Calu3 (cell line): ENCODE measurements around the gene PCNT. TPM values are rescaled to one million over a fixed set of nuclear protein-coding genes. Genes with fewer than 3 reads are reported as not detected.

Source experiments
- BruUV-seq: library from RNA; stranded (reverse); fragments of 400-500 nt; replicated peaks from 2 replicates; lab custom pipeline; 2021; lab: Mats Ljungman, UMichigan
- CTCF ChIA-PET: fragments of 300-600 bp; sonication (Branson Sonifier 250); formaldehyde crosslinking; loops from one replicate; lab custom pipeline; 2022; ENCODE audit warnings: antibody characterized with exemption; lab: Charles Lee
- DNase-seq: peaks from one replicate; pipeline ENCODE4 v3.0.0; 2022
- H3K27ac Mint-ChIP-seq: one replicate; pipeline ENCODE4 v1.8.0; 2022; ENCODE audit warnings: mixed read lengths; ENCODE audit not compliant: unreplicated experiment
- H3K27me3 Mint-ChIP-seq: one replicate; pipeline ENCODE4 v1.8.0; 2022; ENCODE audit warnings: mixed read lengths; ENCODE audit not compliant: unreplicated experiment
- H3K36me3 Mint-ChIP-seq: one replicate; pipeline ENCODE4 v1.8.0; 2022; ENCODE audit warnings: mild to moderate bottlenecking, moderate library complexity, mixed read lengths; ENCODE audit not compliant: insufficient read depth, unreplicated experiment
- H3K4me1 Mint-ChIP-seq: one replicate; pipeline ENCODE4 v1.8.0; 2022; ENCODE audit warnings: mild to moderate bottlenecking, low read depth, mixed read lengths; ENCODE audit not compliant: unreplicated experiment
- H3K4me3 Mint-ChIP-seq: one replicate; pipeline ENCODE4 v1.8.0; 2022; ENCODE audit warnings: mild to moderate bottlenecking, low read depth, moderate library complexity, mixed read lengths; ENCODE audit not compliant: unreplicated experiment
- H3K9me3 Mint-ChIP-seq: one replicate; pipeline ENCODE4 v1.8.0; 2022; ENCODE audit warnings: low read depth, mixed read lengths; ENCODE audit not compliant: unreplicated experiment
- CTCF ChIP-seq: fragments of 200-600 bp; IDR thresholded peaks from one replicate; pipeline ENCODE4 v1.8.0; 2022; ENCODE audit warnings: antibody characterized with exemption; ENCODE audit not compliant: unreplicated experiment
- intact Hi-C: fragments of 100-400 bp; cut with micrococcal nuclease; formaldehyde crosslinking; loops from one replicate; pipeline ENCODE4 v1.10.0; 2022; ENCODE audit not compliant: unreplicated experiment
- total RNA-seq: library from RNA; stranded (reverse); gene quantifications from 2 replicates; pipeline ENCODE4 v1.2.3, GENCODE V29; 2022

The PCNT gene
- total RNA-seq, 1 experiment from 2014 or later, result 32.2 TPM

- intact Hi-C loops, result no loop called here
- Mint-ChIP-seq H3K4me3 (no peak overlapping the region), H3K9me3 (no peaks in the 10 kb centered on the region), H3K36me3 (peaks cover 20% of the 10 kb centered on the region), H3K27ac (no peak overlapping the region), H3K4me1 (no peaks in the 10 kb centered on the region), H3K27me3 (no peaks in the 10 kb centered on the region)
- DNase-seq, result no peak
- no peak for TF ChIP-seq CTCF
- no TSS peak for BruUV-seq
- CTCF ChIA-PET, result no interaction called here
Measured at GRCh38 chr21:46344219-46344915, 20.4 kb downstream of the PCNT start.

GRCh38 chr21:46345861-46346260, 21.9 kb downstream of the PCNT start:
- no peak overlapping the region for H3K27ac Mint-ChIP-seq
- H3K36me3 Mint-ChIP-seq, result peaks cover 25% of the 10 kb centered on the region
- intact Hi-C loops, result no loop called here
- CTCF ChIA-PET, result no interaction called here
- TF ChIP-seq CTCF, result no peak
- DNase-seq, result no peak
- H3K4me1 Mint-ChIP-seq, result no peaks in the 10 kb centered on the region
- no peak overlapping the region for H3K4me3 Mint-ChIP-seq
- H3K27me3 Mint-ChIP-seq, result no peaks in the 10 kb centered on the region
- no peaks in the 10 kb centered on the region for H3K9me3 Mint-ChIP-seq
- BruUV-seq, result no TSS peak

GRCh38 chr21:46346296-46347202, 22.6 kb downstream of the PCNT start:
- Mint-ChIP-seq H3K9me3 (no peaks in the 10 kb centered on the region), H3K27me3 (no peaks in the 10 kb centered on the region), H3K36me3 (peaks cover 25% of the 10 kb centered on the region), H3K27ac (no peak overlapping the region), H3K4me1 (no peaks in the 10 kb centered on the region), H3K4me3 (no peak overlapping the region)
- BruUV-seq, result no TSS peak
- no peak for TF ChIP-seq CTCF
- DNase-seq, result no peak
- CTCF ChIA-PET, result interaction anchor here (0.9 kb wide), 1 partner anchor 78 kb away, joined by 7 read pairs; no protein-coding TSS in a partner anchor
- intact Hi-C loops, result no loop called here

DNA sequence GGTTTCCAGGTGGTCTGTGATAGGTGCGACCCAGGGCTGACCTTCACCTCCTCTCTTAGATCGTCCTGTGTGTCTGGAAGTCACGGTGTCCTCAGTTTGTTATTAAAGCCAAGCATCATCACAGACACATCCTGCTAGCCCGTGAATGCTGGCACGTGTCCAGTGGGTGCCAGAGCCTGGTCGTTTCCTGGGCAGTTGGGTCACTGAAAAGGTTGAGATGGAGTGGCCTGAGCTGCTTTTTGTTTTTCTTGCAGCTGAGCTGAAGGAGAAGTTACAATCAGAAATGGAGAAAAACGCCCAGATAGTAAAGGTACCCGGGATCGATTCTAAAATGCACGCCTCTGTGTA, 23.2 kb downstream of the PCNT start:
- DNase-seq, result no peak
- H3K27ac Mint-ChIP-seq, result no peak overlapping the region
- no peak for TF ChIP-seq CTCF
- BruUV-seq, result no TSS peak
- no peaks in the 10 kb centered on the region for H3K27me3 Mint-ChIP-seq
- peaks cover 25% of the 10 kb centered on the region for H3K36me3 Mint-ChIP-seq
- H3K9me3 Mint-ChIP-seq, result no peaks in the 10 kb centered on the region
- no peaks in the 10 kb centered on the region for H3K4me1 Mint-ChIP-seq
- no peak overlapping the region for H3K4me3 Mint-ChIP-seq
- CTCF ChIA-PET, result interaction anchor here (0.9 kb wide), 1 partner anchor 78 kb away, joined by 7 read pairs; no protein-coding TSS in a partner anchor
- intact Hi-C loops, result no loop called here
